ENCODE data around the gene ESYT3.

DNA sequence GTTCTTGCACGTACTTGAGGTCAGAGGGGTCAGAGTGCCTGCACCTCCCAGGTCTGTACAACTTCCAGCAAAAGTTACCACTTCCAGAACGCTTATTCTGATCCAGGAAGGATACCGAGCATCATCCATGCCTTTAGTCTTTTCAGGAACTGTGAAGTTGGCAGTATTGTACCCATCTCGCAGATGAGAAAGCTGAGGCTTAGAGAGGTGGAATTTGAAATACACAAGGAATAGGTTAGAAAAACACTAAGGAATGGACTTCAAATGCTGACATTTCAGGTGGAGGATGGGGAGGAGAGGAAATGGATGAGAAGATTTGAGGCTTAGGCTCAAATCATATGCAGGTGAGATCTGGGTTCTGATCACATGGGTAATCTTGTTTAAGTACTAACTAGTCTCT, 11.2 kb downstream of the ESYT3 start:
- TF ChIP-seq, protein P1, sequence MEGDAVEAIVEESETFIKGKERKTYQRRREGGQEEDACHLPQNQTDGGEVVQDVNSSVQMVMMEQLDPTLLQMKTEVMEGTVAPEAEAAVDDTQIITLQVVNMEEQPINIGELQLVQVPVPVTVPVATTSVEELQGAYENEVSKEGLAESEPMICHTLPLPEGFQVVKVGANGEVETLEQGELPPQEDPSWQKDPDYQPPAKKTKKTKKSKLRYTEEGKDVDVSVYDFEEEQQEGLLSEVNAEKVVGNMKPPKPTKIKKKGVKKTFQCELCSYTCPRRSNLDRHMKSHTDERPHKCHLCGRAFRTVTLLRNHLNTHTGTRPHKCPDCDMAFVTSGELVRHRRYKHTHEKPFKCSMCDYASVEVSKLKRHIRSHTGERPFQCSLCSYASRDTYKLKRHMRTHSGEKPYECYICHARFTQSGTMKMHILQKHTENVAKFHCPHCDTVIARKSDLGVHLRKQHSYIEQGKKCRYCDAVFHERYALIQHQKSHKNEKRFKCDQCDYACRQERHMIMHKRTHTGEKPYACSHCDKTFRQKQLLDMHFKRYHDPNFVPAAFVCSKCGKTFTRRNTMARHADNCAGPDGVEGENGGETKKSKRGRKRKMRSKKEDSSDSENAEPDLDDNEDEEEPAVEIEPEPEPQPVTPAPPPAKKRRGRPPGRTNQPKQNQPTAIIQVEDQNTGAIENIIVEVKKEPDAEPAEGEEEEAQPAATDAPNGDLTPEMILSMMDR (conservative IDR thresholded peaks at IDR 0.05) = no peak
- no peak for TF ChIP-seq EZH2 (IDR thresholded peaks at IDR 0.05; ENCODE audit: low read depth)

All from PC-9 (cell line).